ENCODE data around the gene DNTTIP2.
"Not testable (repeated sequence)": the region's sequence is repeated elsewhere in the genome, so short reads cannot be mapped to it uniquely, and the experiment has no call there.

The DNTTIP2 gene

DNA sequence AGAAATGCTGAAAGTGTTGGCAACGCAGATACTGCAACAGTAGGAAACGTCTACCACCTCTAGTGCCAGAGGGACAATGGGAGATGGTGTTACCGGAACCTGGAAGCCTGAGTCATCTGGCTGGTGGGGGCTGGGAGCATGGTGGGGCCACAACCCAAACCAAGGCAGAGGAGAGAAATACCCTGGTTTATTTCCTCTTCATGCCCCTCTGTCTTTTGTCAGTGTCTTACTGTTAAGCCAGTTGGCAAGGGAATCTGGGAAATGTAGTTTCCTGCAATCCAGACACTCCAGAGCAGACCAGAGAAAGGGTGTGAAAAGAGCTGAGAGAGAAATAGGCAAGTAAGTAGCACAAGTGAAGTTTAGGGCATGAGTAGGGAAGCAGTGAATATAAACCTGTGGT lies 14.8 kb downstream of the DNTTIP2 start:
- no peak for DNase-seq (ENCODE audit: low spot score in 2 of 2)
- in situ Hi-C loops (cut with MboI; ENCODE audit: low sequenced_read_pairs) = no loop called here

DNA sequence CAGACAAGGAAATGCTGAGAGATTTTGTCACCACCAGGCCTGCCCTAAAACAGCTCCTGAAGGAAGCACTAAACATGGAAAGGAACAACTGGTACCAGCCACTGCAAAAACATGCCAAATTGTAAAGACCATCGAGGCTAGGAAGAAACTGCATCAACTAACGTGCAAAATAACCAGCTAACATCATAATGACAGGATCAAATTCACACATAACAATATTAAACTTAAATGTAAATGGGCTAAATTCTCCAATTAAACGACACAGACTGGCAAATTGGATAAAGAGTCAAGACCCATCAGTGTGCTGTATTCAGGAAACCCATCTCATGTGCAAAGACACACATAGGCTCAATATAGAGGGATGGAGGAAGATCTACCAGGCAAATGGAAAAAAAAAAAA lies 21.4 kb downstream of the DNTTIP2 start:
- H3K9me3 ChIP-seq; H3K4me3 ChIP-seq; H3K27me3 ChIP-seq (ENCODE audit: low read depth); H3K4me1 ChIP-seq; DNase-seq (ENCODE audit: low spot score in 2 of 2); in situ Hi-C loops (cut with MboI; ENCODE audit: low sequenced_read_pairs); H3K36me3 ChIP-seq (replicated peaks): not testable (repeated sequence)

More for the DNA sequence above, 14.8 kb downstream of the DNTTIP2 start:
- Histone ChIP-seq H3K4me1 (peaks cover 9% of the 10 kb centered on the region; the same call in 1 of the 2 replicates), H3K36me3 (replicated peaks) (peaks cover 16% of the 10 kb centered on the region), H3K4me3 (no peak overlapping the region), H3K27me3 (ENCODE audit: low read depth) (no peaks in the 10 kb centered on the region; the same call in 1 of the 2 replicates), H3K9me3 (no peaks in the 10 kb centered on the region)

DNA sequence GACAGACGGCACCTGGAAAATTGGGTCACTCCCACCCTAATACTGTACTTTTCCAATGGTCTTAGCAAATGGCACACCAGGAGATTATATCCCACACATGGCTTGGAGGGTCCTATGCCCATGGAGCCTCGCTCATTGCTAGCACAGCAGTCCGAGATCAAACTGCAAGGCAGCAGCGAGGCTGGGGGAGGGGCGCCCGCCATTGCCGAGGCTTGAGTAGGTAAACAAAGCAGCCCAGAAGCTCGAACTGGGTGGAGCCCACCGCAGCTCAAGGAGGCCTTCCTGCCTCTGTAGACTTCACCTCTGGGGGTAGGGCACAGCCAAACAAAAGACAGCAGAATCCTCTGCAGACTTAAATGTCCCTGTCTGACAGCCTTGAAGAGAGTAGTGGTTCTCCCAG lies 23.0 kb downstream of the DNTTIP2 start:
- H3K4me1 ChIP-seq; H3K4me3 ChIP-seq; H3K36me3 ChIP-seq (replicated peaks); DNase-seq (ENCODE audit: low spot score in 2 of 2); H3K9me3 ChIP-seq; in situ Hi-C loops (cut with MboI; ENCODE audit: low sequenced_read_pairs); H3K27me3 ChIP-seq (ENCODE audit: low read depth): not testable (repeated sequence)

DNA sequence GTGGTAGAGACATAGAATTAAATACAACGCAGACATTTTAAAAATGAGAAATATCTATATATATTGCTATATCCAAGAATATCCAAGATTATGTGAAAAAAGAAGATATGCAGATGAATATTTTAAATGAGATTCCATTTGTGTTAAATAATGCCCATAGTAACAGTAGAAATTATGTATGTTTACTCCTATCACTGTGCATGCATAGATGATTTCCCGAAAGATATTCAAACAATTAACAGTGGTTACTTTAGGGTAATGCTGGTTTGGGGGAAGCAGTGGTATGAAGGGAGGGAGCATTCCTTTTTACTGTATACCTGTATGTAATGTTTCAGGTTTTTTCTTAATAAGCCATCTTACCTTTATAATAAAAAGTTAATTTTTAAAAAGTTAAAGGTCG lies 25.1 kb downstream of the DNTTIP2 start:
- no peaks in the 10 kb centered on the region for H3K4me1 ChIP-seq
- H3K9me3 ChIP-seq = no peaks in the 10 kb centered on the region; the same call in 1 of the 2 replicates
- H3K36me3 ChIP-seq (replicated peaks) = no peaks in the 10 kb centered on the region
- H3K27me3 ChIP-seq (ENCODE audit: low read depth) = peaks cover 6% of the 10 kb centered on the region; the same call in 1 of the 2 replicates
- no peak for DNase-seq (ENCODE audit: low spot score in 2 of 2)
- in situ Hi-C loops (cut with MboI; ENCODE audit: low sequenced_read_pairs) = no loop called here
- no peak overlapping the region for H3K4me3 ChIP-seq

DNA sequence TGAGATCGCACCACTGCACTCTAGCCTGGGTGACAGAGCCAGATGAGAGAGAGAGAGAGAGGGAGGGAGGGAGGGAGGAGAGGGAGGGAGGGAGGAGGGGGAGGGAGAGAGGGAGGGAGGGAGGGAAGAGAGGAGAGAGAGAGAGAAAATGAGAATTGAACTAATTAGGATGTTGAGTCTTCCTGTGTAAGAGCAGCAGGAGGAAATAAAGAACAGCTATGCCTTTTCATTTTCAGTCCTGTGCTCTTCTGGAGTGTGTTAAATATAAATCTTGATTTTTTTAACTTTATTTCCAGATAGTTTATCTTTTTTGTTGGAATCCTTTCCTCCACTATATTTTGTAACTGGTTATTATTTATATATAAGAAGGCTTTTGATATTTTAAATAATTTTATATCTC lies 27.1 kb downstream of the DNTTIP2 start:
- Histone ChIP-seq H3K36me3 (replicated peaks) (no peaks in the 10 kb centered on the region), H3K4me1 (no peaks in the 10 kb centered on the region; the same call in 1 of the 2 replicates), H3K27me3 (ENCODE audit: low read depth) (peaks cover 6% of the 10 kb centered on the region; the same call in 1 of the 2 replicates), H3K4me3 (no peak overlapping the region), H3K9me3 (no peaks in the 10 kb centered on the region; the same call in 1 of the 2 replicates)
- in situ Hi-C loops (cut with MboI; ENCODE audit: low sequenced_read_pairs) = no loop called here
- DNase-seq (ENCODE audit: low spot score in 2 of 2) = no peak

DNA sequence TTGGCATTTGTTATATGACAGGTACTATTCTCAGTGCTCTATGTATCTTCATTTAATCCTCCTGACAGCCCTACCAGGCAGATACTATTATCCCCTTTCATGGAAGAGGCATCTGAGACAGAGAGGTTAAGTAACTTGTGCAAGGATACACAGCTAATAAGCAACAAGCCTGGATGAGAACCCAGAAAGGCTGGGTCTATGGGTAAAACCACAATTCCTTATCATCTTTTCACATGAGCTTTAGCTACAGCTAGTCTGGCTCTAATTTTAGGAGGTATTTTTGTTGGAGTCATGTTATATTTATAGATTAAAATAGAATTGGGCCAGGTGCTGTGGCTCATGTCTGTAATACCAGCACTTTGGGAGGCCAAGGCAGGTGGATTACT lies 27.7 kb downstream of the DNTTIP2 start:
- Histone ChIP-seq H3K4me1 (no peaks in the 10 kb centered on the region; the same call in 1 of the 2 replicates), H3K27me3 (ENCODE audit: low read depth) (peaks cover 6% of the 10 kb centered on the region; the same call in 1 of the 2 replicates), H3K36me3 (replicated peaks) (no peaks in the 10 kb centered on the region), H3K4me3 (no peak overlapping the region), H3K9me3 (no peaks in the 10 kb centered on the region; the same call in 1 of the 2 replicates)
- DNase-seq (ENCODE audit: low spot score in 2 of 2) = no peak
- in situ Hi-C loops (cut with MboI; ENCODE audit: low sequenced_read_pairs) = no loop called here

DNA sequence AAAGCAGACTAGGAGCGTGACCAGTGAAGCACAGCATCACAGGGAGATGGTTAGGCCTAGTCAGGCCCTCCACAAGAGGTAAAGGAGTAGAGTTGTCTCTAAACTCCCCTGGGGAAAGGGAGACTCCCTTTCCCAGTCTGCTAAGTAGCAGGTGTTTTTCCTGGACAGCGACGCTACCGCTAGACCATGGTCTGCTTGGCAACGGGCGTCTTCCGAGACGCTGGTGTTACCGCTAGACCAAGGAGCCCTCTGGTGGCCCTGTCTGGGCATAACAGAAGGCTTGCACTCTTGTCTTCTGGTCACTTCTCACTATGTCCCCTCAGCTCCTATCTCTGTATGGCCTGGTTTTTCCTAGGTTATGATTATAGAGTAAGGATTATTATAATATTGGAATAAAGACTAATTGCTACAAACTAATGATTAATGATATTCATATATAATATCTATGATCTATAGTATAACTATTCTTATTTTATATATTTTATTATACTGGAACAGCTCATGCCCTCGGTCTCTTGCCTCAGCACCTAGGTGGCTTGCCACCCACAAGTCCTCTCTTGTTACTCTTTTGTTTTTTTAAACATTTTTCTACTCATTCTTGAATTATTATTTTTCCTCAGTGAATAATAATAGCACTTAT lies 28.2 kb downstream of the DNTTIP2 start:
- in situ Hi-C loops (cut with MboI; ENCODE audit: low sequenced_read_pairs) = not testable (repeated sequence)
- peak; percentile 27 to 79 for DNase-seq (ENCODE audit: low spot score in 2 of 2)

DNA sequence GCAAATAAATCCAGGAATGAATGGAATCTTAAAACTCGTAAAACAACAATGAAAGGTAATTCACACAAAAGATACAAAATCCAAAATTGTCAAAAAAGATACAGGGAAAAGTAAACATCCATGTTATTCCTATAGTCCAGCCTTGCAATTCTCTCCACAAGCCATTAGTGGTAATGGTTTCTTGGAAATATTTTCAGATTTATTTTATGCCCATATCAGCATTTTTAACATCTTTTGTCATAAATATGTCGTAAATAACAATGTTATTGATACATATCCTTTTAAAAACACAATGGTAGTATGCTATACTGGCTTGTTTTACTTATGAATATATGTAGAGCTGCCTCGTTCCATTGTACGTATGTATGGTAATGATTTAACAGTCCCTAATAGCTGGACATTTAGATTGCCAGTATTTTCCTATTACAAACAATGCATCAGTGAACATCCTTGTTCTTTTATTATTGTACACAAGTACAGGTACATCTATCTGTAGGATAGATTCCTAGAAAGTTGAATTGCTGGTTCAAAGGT lies 30.6 kb downstream of the DNTTIP2 start:
- Histone ChIP-seq H3K27me3 (ENCODE audit: low read depth) (peaks cover 4% of the 10 kb centered on the region; the same call in 1 of the 2 replicates), H3K36me3 (replicated peaks) (no peaks in the 10 kb centered on the region), H3K4me1 (peaks cover 5% of the 10 kb centered on the region), H3K4me3 (peak overlapping the region; percentile 83), H3K9me3 (no peaks in the 10 kb centered on the region)
- DNase-seq (ENCODE audit: low spot score in 2 of 2) = no peak
- in situ Hi-C loops (cut with MboI; ENCODE audit: low sequenced_read_pairs) = loop anchor here (25.0 kb wide), 1 partner anchor 411 kb away; the partner anchor contains the start of gene FNBP1L

More for the DNA sequence above, 28.2 kb downstream of the DNTTIP2 start:
- not testable (repeated sequence) for H3K27me3 ChIP-seq (ENCODE audit: low read depth); H3K9me3 ChIP-seq; H3K4me3 ChIP-seq; H3K36me3 ChIP-seq (replicated peaks); H3K4me1 ChIP-seq

DNA sequence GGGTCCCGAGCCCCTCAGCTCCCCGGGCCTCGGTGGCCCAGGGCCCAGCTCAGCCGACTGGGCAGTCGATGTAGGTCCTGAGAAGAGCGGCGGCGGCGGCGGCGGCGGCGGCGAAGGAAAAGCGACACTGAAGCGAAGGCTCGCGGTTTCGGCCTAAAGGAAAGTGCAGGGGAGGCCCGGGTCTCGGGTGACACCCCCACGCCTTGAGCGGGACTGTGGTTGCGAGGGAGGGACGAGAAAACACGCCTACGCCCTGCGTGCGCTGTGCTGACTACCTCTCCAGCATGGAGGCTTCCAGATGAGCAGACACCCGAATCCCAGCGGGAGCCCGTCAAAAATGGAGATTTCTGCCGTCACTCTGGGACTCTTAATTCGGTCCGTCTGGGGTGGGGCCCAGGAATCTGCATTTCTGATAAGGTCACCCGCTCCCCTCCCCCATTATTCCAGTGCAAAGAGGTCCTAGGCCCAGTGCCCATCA lies 31.2 kb downstream of the DNTTIP2 start:
- DNase-seq (ENCODE audit: low spot score in 2 of 2) = peak; percentile 47 to 82
- Histone ChIP-seq H3K27me3 (ENCODE audit: low read depth) (no peaks in the 10 kb centered on the region; the same call in 1 of the 2 replicates), H3K36me3 (replicated peaks) (no peaks in the 10 kb centered on the region), H3K4me3 (peak overlapping the region; percentile 83), H3K9me3 (no peaks in the 10 kb centered on the region), H3K4me1 (peaks cover 5% of the 10 kb centered on the region)
- in situ Hi-C loops (cut with MboI; ENCODE audit: low sequenced_read_pairs) = loop anchor here (25.0 kb wide), 1 partner anchor 411 kb away; the partner anchor contains the start of gene FNBP1L

DNA sequence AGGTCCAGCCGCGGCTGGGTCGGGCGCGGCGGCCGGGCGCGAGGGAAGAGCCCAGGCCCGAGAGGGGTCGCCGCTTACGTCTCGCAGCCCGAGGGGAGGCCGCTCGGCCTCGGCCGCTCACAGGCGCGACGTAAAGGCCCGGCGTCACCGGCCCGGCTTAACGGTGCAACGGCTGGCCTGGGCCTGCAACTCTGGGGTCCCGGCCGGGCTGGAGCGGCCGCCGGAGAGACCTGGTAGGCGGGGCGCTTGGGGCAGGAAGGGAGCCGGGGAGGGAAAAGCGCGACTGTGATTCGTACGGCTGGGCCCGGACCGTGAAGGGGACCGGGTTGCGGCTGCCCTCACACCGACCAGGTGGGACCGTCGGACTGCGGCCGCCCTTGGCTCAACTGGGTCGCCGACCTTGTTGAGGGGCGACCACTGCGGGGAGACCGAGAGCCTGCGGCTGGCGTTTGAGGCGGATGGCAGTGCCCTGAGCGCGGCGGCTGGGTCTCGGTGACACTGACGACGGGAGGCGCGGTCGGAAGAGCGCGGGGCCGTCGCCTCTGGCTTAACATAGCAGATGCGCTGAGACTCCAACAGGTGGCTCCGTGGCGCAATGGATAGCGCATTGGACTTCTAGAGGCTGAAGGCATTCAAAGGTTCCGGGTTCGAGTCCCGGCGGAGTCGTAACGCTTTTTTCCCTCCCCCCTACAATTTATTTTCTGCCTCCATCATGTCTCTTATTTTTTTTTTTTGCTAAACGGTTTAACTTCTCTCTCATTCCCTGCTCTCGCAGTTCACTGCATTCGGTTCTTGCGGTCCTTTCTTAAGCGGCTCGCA lies 31.8 kb downstream of the DNTTIP2 start:
- peaks cover 5% of the 10 kb centered on the region for H3K4me1 ChIP-seq
- no peaks in the 10 kb centered on the region for H3K27me3 ChIP-seq (ENCODE audit: low read depth)
- in situ Hi-C loops (cut with MboI; ENCODE audit: low sequenced_read_pairs) = loop anchor here (25.0 kb wide), 1 partner anchor 410 kb away; the partner anchor contains the start of gene FNBP1L
- peak overlapping the region; percentile 83 for H3K4me3 ChIP-seq
- H3K9me3 ChIP-seq = no peaks in the 10 kb centered on the region
- H3K36me3 ChIP-seq (replicated peaks) = no peaks in the 10 kb centered on the region
- DNase-seq (ENCODE audit: low spot score in 2 of 2) = peak; percentile 63 to 86

DNA sequence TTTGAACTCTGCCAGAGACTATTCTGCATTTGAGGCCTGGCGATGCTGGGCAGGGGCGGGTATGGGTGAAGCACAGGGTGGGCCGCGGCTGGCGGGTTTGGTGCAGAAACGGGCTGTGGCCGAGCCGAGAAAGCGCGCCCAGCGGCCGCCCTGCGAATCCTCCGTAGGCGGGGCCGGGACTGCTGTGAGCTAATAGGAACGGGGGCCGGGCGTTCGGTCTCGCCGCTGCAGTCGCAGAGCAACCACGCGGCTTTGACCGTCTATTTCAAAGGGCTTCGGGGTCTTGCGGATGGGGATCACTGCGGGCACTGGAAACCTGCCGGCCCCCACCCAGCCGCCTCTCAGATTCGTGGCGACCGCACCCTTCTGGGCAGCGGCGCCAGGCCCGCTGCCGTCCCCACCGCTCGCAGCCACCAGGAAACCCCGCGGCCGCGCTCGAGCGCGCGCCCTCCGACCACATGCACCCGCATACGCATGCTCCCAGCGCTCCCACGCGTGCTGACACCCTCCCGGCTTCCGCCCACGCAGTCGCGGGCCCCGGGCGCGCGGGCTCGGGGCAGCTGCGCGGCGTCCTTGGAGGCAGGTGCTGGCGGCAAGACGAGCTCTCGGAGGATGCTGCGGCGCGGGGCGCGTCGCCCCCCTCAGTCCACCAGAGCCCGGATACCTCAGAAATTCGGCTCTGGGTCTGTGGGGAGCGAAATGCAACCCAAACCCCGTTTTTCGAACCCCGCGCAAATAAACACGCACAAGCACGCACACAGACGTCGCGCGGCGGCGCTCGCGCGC lies 32.6 kb downstream of the DNTTIP2 start:
- peak overlapping the region; percentile 83 for H3K4me3 ChIP-seq
- DNase-seq (ENCODE audit: low spot score in 2 of 2) = peak; percentile 82 to 93
- H3K27me3 ChIP-seq (ENCODE audit: low read depth) = no peaks in the 10 kb centered on the region
- peaks cover 5% of the 10 kb centered on the region for H3K4me1 ChIP-seq
- no peaks in the 10 kb centered on the region for H3K36me3 ChIP-seq (replicated peaks)
- H3K9me3 ChIP-seq = no peaks in the 10 kb centered on the region
- in situ Hi-C loops (cut with MboI; ENCODE audit: low sequenced_read_pairs) = loop anchor here (25.0 kb wide), 1 partner anchor 409 kb away; the partner anchor contains the start of gene FNBP1L

DNA sequence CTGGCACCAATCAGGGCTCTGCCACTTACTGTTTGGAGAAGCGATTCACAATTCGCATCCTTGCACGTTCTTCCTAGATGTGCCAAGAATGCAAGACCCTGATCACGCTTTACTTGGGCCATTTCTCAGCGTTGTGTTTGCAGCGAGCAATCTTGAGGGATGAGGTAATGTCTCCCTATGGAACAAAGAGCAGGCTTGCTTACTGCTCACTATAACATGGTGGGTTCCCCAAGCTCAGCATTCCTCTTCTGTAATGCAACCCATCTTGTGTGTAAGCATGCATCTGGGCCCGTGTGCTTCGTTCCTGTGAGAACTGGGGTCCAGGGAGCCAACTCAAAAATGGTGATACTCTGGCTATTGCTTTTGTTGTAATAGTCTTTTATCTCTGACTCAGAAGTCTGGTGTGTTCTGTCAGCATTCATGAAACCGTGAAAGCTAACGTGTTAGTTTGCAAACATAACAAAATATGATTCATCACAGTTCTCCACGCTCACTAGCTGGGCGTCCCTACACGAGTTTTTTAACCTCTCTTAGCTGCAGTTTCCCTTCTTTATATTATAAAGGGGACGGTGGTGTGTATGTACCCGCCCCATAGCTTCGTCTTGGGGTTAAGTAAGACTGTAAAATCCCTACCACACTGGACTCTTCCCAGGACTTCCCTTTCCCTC lies 33.3 kb downstream of the DNTTIP2 start:
- no peaks in the 10 kb centered on the region for H3K27me3 ChIP-seq (ENCODE audit: low read depth)
- no peak for DNase-seq (ENCODE audit: low spot score in 2 of 2)
- in situ Hi-C loops (cut with MboI; ENCODE audit: low sequenced_read_pairs) = loop anchor here (25.0 kb wide), 1 partner anchor 408 kb away; the partner anchor contains the start of gene FNBP1L
- H3K9me3 ChIP-seq = no peaks in the 10 kb centered on the region
- H3K4me1 ChIP-seq = peaks cover 5% of the 10 kb centered on the region
- peak overlapping the region; percentile 83 for H3K4me3 ChIP-seq
- H3K36me3 ChIP-seq (replicated peaks) = no peaks in the 10 kb centered on the region

Measured in HAP-1 (cell line).